Measurements from ENCODE around the gene S100A3. TPM values are rescaled to one million over a fixed set of nuclear protein-coding genes. Genes with fewer than 3 reads are reported as not detected.
"Not testable (repeated sequence)": the region's sequence is repeated elsewhere in the genome, so short reads cannot be mapped to it uniquely, and the experiment has no call there.

The S100A3 gene
- total RNA-seq, 2 experiments from 2014 or later, result not detected

DNA sequence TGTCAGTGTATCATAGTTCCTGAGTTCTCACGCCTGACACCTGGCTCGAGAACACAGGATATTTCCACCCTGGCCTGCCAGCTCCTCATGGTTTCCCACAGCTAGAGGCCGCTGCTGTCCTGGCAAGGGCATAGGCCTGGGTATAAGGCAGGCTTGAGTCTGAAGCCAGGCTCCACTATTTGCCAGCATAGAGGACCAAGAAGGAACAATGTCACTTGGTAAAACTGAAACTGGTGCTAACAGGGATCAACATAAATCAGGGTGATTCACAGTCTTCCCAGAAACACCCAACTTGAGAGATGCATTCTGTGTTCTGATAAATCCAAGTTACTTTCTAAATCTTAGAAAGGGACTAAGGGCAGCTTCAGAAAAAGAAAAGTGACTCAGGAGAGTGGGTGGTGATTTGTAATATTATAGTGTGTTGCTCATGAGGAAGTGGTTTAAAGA is 23.5 kb upstream of the S100A3 start:
- CTCF ChIA-PET, result interaction anchor here (0.5 to 6.3 kb wide), 13 partner anchors 11 to 164 kb away, joined by 3 to 124 read pairs (median 3); partner anchors contain the start of genes CHTOP, S100A4 and S100A6
- POLR2A ChIA-PET, result interaction anchor here (0.5 to 1.8 kb wide), 7 partner anchors 38 to 118 kb away, joined by 3 to 17 read pairs (median 4); partner anchors contain the start of gene CHTOP

GRCh38 chr1:153571706-153572105 is 22.6 kb upstream of the S100A3 start:
- POLR2A ChIA-PET, result interaction anchor here (0.8 to 1.8 kb wide), 4 partner anchors 37 to 63 kb away, joined by 4 to 13 read pairs (median 4); partner anchors contain the start of gene CHTOP
- CTCF ChIA-PET, result interaction anchor here (1.2 to 6.3 kb wide), 7 partner anchors 10 to 77 kb away, joined by 3 to 124 read pairs (median 6); partner anchors contain the start of genes CHTOP, S100A4 and S100A6

GRCh38 chr1:153570874-153571273 is 21.8 kb upstream of the S100A3 start:
- CTCF ChIA-PET, result interaction anchor here (2.5 to 6.3 kb wide), 3 partner anchors 37 to 64 kb away, joined by 15 to 124 read pairs (median 48); partner anchors contain the start of genes CHTOP and S100A6
- POLR2A ChIA-PET, result interaction anchor here (0.6 kb wide), 1 partner anchor 45 kb away, joined by 12 read pairs; no protein-coding TSS in a partner anchor

DNA sequence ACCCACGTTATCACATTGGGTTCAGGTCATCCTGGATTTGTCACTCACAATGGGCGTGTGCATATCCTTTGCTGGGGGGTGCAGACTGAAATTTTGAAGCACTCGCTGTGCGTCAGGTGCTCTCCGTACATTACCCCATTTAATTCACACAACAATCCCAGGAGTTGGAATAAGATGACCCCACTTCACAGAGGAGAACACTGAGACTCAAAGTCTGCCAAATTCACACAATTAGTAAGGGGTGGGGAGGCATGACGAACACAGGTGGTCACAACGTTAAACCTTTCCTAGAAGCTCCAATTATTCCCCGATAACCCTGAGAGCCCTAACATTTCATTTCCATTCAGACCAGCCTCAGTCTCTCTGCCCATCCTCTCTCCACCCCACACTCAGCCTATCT is 20.4 kb upstream of the S100A3 start:
- POLR2A ChIA-PET, result no interaction called here

GRCh38 chr1:153568367-153569099 is 19.5 kb upstream of the S100A3 start:
- ChIA-PET POLR2A (interaction anchor here (0.5 to 1.6 kb wide), 5 partner anchors 24 to 66 kb away, joined by 3 to 9 read pairs (median 6); partner anchors contain the start of genes CHTOP and S100A6), CTCF (interaction anchor here (0.7 to 6.3 kb wide), 14 partner anchors 18 to 419 kb away, joined by 3 to 124 read pairs (median 6); partner anchors contain the start of genes CHTOP, S100A4, S100A5 and S100A6)

More for the DNA sequence above, 20.4 kb upstream of the S100A3 start:
- CTCF ChIA-PET, result interaction anchor here (0.6 to 6.3 kb wide), 5 partner anchors 26 to 59 kb away, joined by 3 to 124 read pairs (median 17); partner anchors contain the start of genes S100A5 and S100A6

DNA sequence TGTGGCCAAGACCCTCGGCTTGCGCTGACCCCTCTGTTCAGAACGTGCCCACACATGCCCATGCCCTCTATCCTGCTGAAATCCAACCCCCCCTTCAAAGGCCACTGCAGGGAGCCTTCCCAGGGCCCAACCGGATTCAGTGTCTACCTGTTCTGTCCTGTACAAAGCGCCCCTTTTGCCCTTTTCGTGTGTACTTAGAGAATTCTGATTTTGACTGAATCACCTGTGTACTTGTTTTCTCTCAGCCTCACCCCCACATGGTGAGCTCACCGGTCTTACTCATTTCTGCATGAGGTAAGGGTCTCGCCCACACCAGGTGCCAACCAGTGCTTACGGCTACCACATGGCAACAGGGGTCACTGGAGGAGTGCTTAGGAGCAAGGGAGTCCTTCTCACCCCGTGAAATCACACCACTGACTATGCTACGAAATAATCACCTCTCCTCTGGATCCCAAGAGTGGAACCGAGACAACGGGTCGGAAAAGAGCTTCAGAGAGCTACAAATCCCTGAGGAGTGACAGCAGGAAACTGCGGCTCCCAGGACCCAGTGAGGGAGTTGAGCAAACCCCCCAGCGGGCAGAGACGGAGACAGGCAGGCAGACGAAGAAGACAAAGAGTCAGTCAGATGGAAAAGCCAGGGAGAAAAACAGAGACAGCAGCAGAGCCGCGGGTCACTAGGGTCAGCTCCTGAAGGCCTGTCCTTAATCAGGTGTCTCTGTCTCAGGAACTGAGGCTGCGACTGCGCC is 18.7 kb upstream of the S100A3 start:
- ChIA-PET CTCF (interaction anchor here (0.7 to 6.3 kb wide), 14 partner anchors 17 to 419 kb away, joined by 3 to 124 read pairs (median 6); partner anchors contain the start of genes CHTOP, S100A4, S100A5 and S100A6), POLR2A (interaction anchor here (0.6 to 1.6 kb wide), 5 partner anchors 10 to 66 kb away, joined by 3 to 9 read pairs (median 6); partner anchors contain the start of genes CHTOP and S100A6)

DNA sequence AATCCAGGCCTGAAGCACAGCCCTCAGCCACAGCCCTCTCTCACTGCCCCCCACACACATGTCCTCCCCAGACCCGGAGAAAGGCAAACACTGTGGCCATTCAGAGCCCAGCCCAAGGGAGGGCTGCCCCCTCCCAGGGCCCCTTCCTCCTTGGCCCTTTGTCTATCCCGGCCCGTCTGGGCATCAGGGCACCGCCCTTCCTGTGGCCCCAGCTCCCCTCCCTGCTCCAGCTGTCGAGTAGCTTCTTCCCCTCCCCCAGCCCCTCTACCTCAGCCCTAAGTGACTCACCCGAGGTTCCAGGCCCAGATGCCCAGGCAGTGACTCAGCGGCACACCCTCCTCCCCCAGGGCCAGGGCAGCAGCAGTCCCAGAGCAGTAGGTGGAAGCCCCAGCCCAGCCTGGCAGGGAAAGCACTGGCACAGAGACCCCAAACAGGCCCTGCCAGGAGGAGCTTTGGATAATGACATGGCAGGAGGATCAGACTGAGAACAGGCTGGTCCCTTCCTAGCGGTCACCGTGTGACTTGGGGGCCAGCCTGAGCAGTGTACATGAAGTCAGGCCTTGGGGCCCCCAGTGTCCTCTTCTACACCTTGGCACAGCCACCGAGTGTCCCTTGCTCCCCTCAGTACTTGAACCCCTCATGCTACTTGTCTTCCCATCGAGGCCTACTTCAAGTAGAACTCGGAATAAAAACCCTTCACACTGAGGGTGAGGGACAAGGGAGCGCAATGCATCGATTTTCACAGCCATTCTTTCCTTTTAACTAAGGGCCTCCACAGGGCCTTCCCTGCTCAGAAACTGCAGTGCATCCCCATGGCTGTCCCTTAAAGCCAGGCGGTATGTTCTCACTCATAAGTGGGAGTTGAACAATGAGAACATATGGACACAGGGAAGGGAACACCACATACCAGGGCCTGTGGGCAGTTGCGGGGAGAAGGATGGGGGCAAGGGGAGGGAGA is 17.6 kb upstream of the S100A3 start:
- CTCF ChIA-PET, result interaction anchor here (0.7 to 2.1 kb wide), 9 partner anchors 10 to 69 kb away, joined by 3 to 22 read pairs (median 4); partner anchors contain the start of genes S100A4 and S100A6
- POLR2A ChIA-PET, result interaction anchor here (1.0 to 1.5 kb wide), 4 partner anchors 22 to 69 kb away, joined by 3 to 17 read pairs (median 8); partner anchors contain the start of genes CHTOP, S100A4 and S100A6

GRCh38 chr1:153565529-153566374 is 16.7 kb upstream of the S100A3 start, which contains the start of gene S100A2:
S100A2 (minus strand) TSS chr1:153565844; CDS start chr1:153563877, 1,967 bp downstream.
- POLR2A ChIA-PET, result interaction anchor here (1.0 to 1.5 kb wide), 4 partner anchors 21 to 70 kb away, joined by 3 to 17 read pairs (median 8); partner anchors contain the start of genes CHTOP, S100A4 and S100A6
- CTCF ChIA-PET, result interaction anchor here (0.7 to 2.1 kb wide), 9 partner anchors 10 to 70 kb away, joined by 3 to 22 read pairs (median 4); partner anchors contain the start of genes S100A4 and S100A6

GRCh38 chr1:153563991-153564390 is 14.9 kb upstream of the S100A3 start:
- POLR2A ChIA-PET, result no interaction called here
- CTCF ChIA-PET, result interaction anchor here (1.3 kb wide), 1 partner anchor 30 kb away, joined by 3 read pairs; no protein-coding TSS in a partner anchor

GRCh38 chr1:153563483-153563901 is 14.4 kb upstream of the S100A3 start:
- POLR2A ChIA-PET, result interaction anchor here (0.6 kb wide), 1 partner anchor 77 kb away, joined by 3 read pairs; no protein-coding TSS in a partner anchor
- CTCF ChIA-PET, result interaction anchor here (1.3 kb wide), 1 partner anchor 30 kb away, joined by 3 read pairs; no protein-coding TSS in a partner anchor

GRCh38 chr1:153562021-153562420 is 13.0 kb upstream of the S100A3 start:
- CTCF ChIA-PET, result interaction anchor here (1.0 kb wide), 1 partner anchor 10 kb away, joined by 3 read pairs; no protein-coding TSS in a partner anchor
- POLR2A ChIA-PET, result not testable (repeated sequence)

GRCh38 chr1:153561466-153561985 is 12.5 kb upstream of the S100A3 start:
- ChIA-PET POLR2A (no interaction called here), CTCF (interaction anchor here (1.0 kb wide), 1 partner anchor 11 kb away, joined by 3 read pairs; no protein-coding TSS in a partner anchor)

DNA sequence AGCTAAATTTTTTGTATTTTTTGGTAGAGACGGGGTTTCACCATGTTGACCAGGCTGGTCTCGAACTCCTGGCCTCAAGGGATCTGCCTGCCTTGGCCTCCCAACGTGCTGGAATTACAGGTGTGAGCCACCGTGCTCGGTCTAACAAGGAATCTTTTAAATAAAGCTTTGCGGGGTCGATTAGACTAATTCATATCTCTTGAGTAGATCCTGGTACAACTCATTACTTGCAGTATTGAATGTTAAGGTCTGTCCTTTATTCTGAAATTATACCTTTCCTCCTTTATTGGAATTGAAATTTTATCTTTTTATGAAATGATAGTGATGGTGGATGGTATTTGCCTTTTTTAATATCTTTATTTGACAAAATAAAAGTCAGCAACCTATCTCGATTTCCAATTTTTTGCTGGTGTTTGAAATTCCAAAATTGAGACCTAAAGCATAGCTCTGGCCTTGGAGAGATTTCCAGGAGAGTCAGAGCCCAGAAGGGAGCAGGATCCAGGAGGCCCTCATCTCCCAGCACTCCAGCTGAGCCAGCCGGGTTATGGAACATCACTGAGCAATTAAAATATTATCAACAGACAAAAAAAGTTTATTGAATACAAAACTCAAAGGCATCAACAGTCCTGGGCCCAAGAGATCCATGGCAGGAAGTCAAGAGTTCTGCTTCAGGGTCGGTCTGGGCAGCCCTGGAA is 11.9 kb upstream of the S100A3 start:
- ChIA-PET POLR2A (no interaction called here), CTCF (no interaction called here)

- ChIA-PET POLR2A (no interaction called here), CTCF (no interaction called here)
Observed at GRCh38 chr1:153560241-153560640, 11.2 kb upstream of the S100A3 start.

DNA sequence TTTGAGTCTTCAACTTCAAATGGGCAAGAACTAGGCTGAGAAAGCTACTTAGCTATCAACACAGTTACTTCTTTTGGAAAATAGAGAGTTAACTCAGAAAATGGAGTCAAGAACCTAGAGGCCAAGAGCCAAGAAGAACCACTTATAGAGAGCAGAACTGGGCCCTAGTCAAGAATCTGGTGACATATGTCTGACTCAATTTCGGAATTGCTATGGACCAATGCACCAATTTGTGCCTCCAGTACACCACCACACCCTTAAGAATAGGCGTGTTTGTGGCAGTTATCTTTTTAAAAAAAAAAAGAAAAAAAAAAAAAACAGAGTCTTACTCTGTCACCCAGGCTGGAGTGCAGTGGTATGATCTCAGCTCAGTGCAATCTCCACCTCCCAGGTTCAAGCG is 8.8 kb upstream of the S100A3 start:
- ChIA-PET CTCF (interaction anchor here (1.8 kb wide), 1 partner anchor 14 kb away, joined by 4 read pairs; no protein-coding TSS in a partner anchor), POLR2A (interaction anchor here (0.6 kb wide), 1 partner anchor 10 kb away, joined by 3 read pairs; no protein-coding TSS in a partner anchor)

All from activated CD8-positive, alpha-beta memory T cell treated with anti-CD3 and anti-CD28 coated beads for 36 hours (primary cell).